ENCODE results near the gene FAM83E. TPM values are rescaled to one million over a fixed set of nuclear protein-coding genes. Genes with fewer than 3 reads are reported as not detected.

FAM83E gene
- total RNA-seq, 2 experiments from 2014 or later = 4.6 to 5.7 TPM

- ChIA-PET POLR2A (interaction anchor here (0.8 to 2.8 kb wide), 4 partner anchors 10 to 19 kb away, joined by 3 to 22 read pairs (median 4); partner anchors contain the start of genes RPL18 and SPHK2), CTCF (interaction anchor here (0.7 to 1.9 kb wide), 5 partner anchors 10 to 314 kb away, joined by 3 to 8 read pairs (median 4); partner anchors contain the start of genes CA11, RPL18 and SPHK2)
These were observed 18.5 kb upstream of the FAM83E start for GRCh38 chr19:48633148-48634035.

- CTCF ChIA-PET = interaction anchor here (0.6 kb wide), 1 partner anchor 21 kb away, joined by 3 read pairs; no protein-coding TSS in a partner anchor
- POLR2A ChIA-PET = interaction anchor here (1.4 to 2.8 kb wide), 2 partner anchors 9 to 15 kb away, joined by 5 to 22 read pairs; partner anchors contain the start of genes RPL18 and SPHK2
These were observed 17.8 kb upstream of the FAM83E start for GRCh38 chr19:48632692-48633147.

GRCh38 chr19:48632286-48632685 lies 17.4 kb upstream of the FAM83E start:
- CTCF ChIA-PET = interaction anchor here (0.6 kb wide), 1 partner anchor 21 kb away, joined by 3 read pairs; no protein-coding TSS in a partner anchor
- POLR2A ChIA-PET = interaction anchor here (1.4 to 2.8 kb wide), 2 partner anchors 9 to 15 kb away, joined by 5 to 22 read pairs; partner anchors contain the start of genes RPL18 and SPHK2

GRCh38 chr19:48631225-48631624 lies 16.3 kb upstream of the FAM83E start:
- CTCF ChIA-PET = interaction anchor here (1.4 kb wide), 1 partner anchor 14 kb away, joined by 5 read pairs; the partner anchor contains the start of gene CA11
- POLR2A ChIA-PET = interaction anchor here (0.6 kb wide), 3 partner anchors 15 to 221 kb away, joined by 3 read pairs; no protein-coding TSS in a partner anchor

GRCh38 chr19:48630296-48631063 lies 15.6 kb upstream of the FAM83E start:
- ChIA-PET CTCF (interaction anchor here (1.1 to 1.4 kb wide), 2 partner anchors 15 to 141 kb away, joined by 3 to 5 read pairs; partner anchors contain the start of gene CA11), POLR2A (interaction anchor here (0.6 to 1.3 kb wide), 2 partner anchors 11 to 222 kb away, joined by 3 read pairs; partner anchors contain the start of genes RPL18 and SPHK2)

- POLR2A ChIA-PET = interaction anchor here (1.3 kb wide), 1 partner anchor 11 kb away, joined by 3 read pairs; the partner anchor contains the start of genes RPL18 and SPHK2
- CTCF ChIA-PET = interaction anchor here (0.6 to 1.1 kb wide), 2 partner anchors 36 to 140 kb away, joined by 3 read pairs; no protein-coding TSS in a partner anchor
These were observed 14.9 kb upstream of the FAM83E start for GRCh38 chr19:48629599-48630295.

GRCh38 chr19:48629297-48629598 lies 14.4 kb upstream of the FAM83E start:
- ChIA-PET POLR2A (interaction anchor here (0.6 kb wide), 1 partner anchor 228 kb away, joined by 4 read pairs; no protein-coding TSS in a partner anchor), CTCF (interaction anchor here (0.6 to 1.1 kb wide), 2 partner anchors 140 to 587 kb away, joined by 3 read pairs; no protein-coding TSS in a partner anchor)

- ChIA-PET POLR2A (interaction anchor here (0.6 kb wide), 2 partner anchors 228 to 733 kb away, joined by 4 read pairs; partner anchors contain the start of gene TEAD2), CTCF (interaction anchor here (0.6 kb wide), 1 partner anchor 588 kb away, joined by 3 read pairs; no protein-coding TSS in a partner anchor)
These were observed 13.8 kb upstream of the FAM83E start for GRCh38 chr19:48628486-48629296.

- ChIA-PET CTCF (no interaction called here), POLR2A (interaction anchor here (0.6 kb wide), 1 partner anchor 734 kb away, joined by 4 read pairs; the partner anchor contains the start of gene TEAD2)
These were observed 13.0 kb upstream of the FAM83E start for GRCh38 chr19:48627865-48628314.

GRCh38 chr19:48627201-48627864 lies 12.5 kb upstream of the FAM83E start:
- POLR2A ChIA-PET = no interaction called here
- CTCF ChIA-PET = no interaction called here

GRCh38 chr19:48625891-48626327 lies 11.0 kb upstream of the FAM83E start:
- CTCF ChIA-PET = no interaction called here
- POLR2A ChIA-PET = no interaction called here

GRCh38 chr19:48624791-48625723 lies 10.2 kb upstream of the FAM83E start:
- ChIA-PET POLR2A (no interaction called here), CTCF (no interaction called here)

- CTCF ChIA-PET = no interaction called here
- POLR2A ChIA-PET = interaction anchor here (1.3 kb wide), 3 partner anchors 9 to 13 kb away, joined by 4 to 5 read pairs (median 4); partner anchors contain the start of gene DBP
These were observed 9.3 kb upstream of the FAM83E start for GRCh38 chr19:48624067-48624594.

GRCh38 chr19:48623556-48624066 lies 8.7 kb upstream of the FAM83E start:
- POLR2A ChIA-PET = interaction anchor here (1.3 kb wide), 3 partner anchors 9 to 13 kb away, joined by 4 to 5 read pairs (median 4); partner anchors contain the start of gene DBP

More at GRCh38 chr19:48623556-48624066, 8.7 kb upstream of the FAM83E start:
- CTCF ChIA-PET = interaction anchor here (0.7 kb wide), 1 partner anchor 350 kb away, joined by 3 read pairs; no protein-coding TSS in a partner anchor

Data from activated CD8-positive, alpha-beta memory T cell treated with anti-CD3 and anti-CD28 coated beads for 36 hours (primary cell).